Keratinocyte (primary cell): ENCODE results near the gene CFAP43. TPM values are rescaled to one million over a fixed set of nuclear protein-coding genes. Genes with fewer than 3 reads are reported as not detected.

ENCODE experiments used
- DNase-seq: peaks from one replicate; pipeline ENCODE4 v3.0.0-alpha.2; 2011; ENCODE audit warnings: low read depth, missing footprints, low spot score
- FAIRE-seq: peaks from 2 replicates; lab custom pipeline; 2011; peaks lifted over from hg19 to GRCh38; lab: Jason Lieb, UNC
- H2AFZ ChIP-seq: 2 replicates; pipeline ENCODE4 v1.6.0; 2012; ENCODE audit warnings: low read length, control low read depth, inconsistent platforms; ENCODE audit not compliant: control insufficient read depth
- H3K27ac ChIP-seq: 2 replicates; pipeline ENCODE4 v1.5.1; 2011; ENCODE audit warnings: low read length; ENCODE audit not compliant: control insufficient read depth, insufficient read depth
- H3K27me3 ChIP-seq: 3 replicates; pipeline ENCODE4 v1.6.0; 2011; ENCODE audit warnings: low read length; ENCODE audit not compliant: control insufficient read depth, insufficient read depth; ENCODE audit errors: extremely low read depth
- H3K36me3 ChIP-seq, 2 experiments: 2 replicates in 1 of 2; 3 replicates in 1 of 2; pipeline ENCODE4 v1.5.1; 2011; ENCODE audit warnings: low read length in 2 of 2, mild to moderate bottlenecking in 1 of 2; ENCODE audit not compliant: control insufficient read depth in 2 of 2, insufficient read depth in 2 of 2; ENCODE audit errors: extremely low read depth in 1 of 2
- H3K4me1 ChIP-seq: 3 replicates; pipeline ENCODE4 v1.5.1; 2011; ENCODE audit warnings: low read length; ENCODE audit not compliant: control insufficient read depth, insufficient read depth; ENCODE audit errors: extremely low read depth
- H3K4me2 ChIP-seq: 3 replicates; pipeline ENCODE4 v1.6.0; 2011; ENCODE audit warnings: low read depth, low read length; ENCODE audit not compliant: control insufficient read depth, insufficient read depth; ENCODE audit errors: extremely low read depth
- H3K4me3 ChIP-seq, 3 experiments: fragments of 200-600 bp in 1 of 3; sonication (generic) in 1 of 3; 2 replicates in 2 of 3; 3 replicates in 1 of 3; pipeline ENCODE4 v1.5.1; 2011 to 2016; ENCODE audit warnings: low read length in 3 of 3, mild to moderate bottlenecking in 3 of 3, control low read depth in 2 of 3, inconsistent platforms in 1 of 3, low read depth in 1 of 3, mixed read lengths in 1 of 3, mixed run types in 1 of 3, moderate library complexity in 1 of 3; ENCODE audit not compliant: control insufficient read depth in 2 of 3, insufficient read depth in 2 of 3; ENCODE audit errors: extremely low read depth in 1 of 3
- H3K79me2 ChIP-seq: 2 replicates; pipeline ENCODE4 v1.6.0; 2012; ENCODE audit warnings: low read length; ENCODE audit not compliant: control insufficient read depth, insufficient read depth
- H3K9ac ChIP-seq: 3 replicates; pipeline ENCODE4 v1.6.0; 2011; ENCODE audit warnings: low read length; ENCODE audit not compliant: control insufficient read depth, insufficient read depth; ENCODE audit errors: extremely low read depth
- H3K9me1 ChIP-seq: 3 replicates; pipeline ENCODE4 v1.6.0; 2011; ENCODE audit warnings: low read length; ENCODE audit not compliant: control insufficient read depth, insufficient read depth; ENCODE audit errors: extremely low read depth
- H3K9me3 ChIP-seq: 2 replicates; pipeline ENCODE4 v1.5.1; 2012; ENCODE audit warnings: low read depth, low read length; ENCODE audit not compliant: control insufficient read depth
- H4K20me1 ChIP-seq: 3 replicates; pipeline ENCODE4 v1.6.0; 2011; ENCODE audit warnings: low read length; ENCODE audit not compliant: control insufficient read depth, insufficient read depth; ENCODE audit errors: extremely low read depth
- CTCF ChIP-seq, 3 experiments: IDR thresholded peaks in 1 of 3; conservative IDR thresholded peaks in 1 of 3; optimal IDR thresholded peaks in 1 of 3; 2 replicates in 2 of 3; 3 replicates in 1 of 3; pipeline versions ENCODE3 to v1.5.1; 2011; ENCODE audit warnings: low read length in 3 of 3, mild to moderate bottlenecking in 3 of 3, moderate library complexity in 2 of 3, control low read depth in 1 of 3, inconsistent platforms in 1 of 3; ENCODE audit not compliant: insufficient read depth in 2 of 3; ENCODE audit errors: extremely low read depth in 1 of 3
- EZH2 ChIP-seq: IDR thresholded peaks from one replicate; pipeline ENCODE4 v1.6.1; 2012; ENCODE audit warnings: inconsistent platforms, mild to moderate bottlenecking, low read length, moderate library complexity
- dilution Hi-C: fragments of 300-500 bp; cut with MboI; formaldehyde crosslinking; loops from one replicate; pipeline ENCODE4 v1.7.0; 2020; ENCODE audit warnings: low sequenced_read_pairs; ENCODE audit not compliant: extremely low pct_ligation_motif_present
- polyA plus RNA-seq, 5 experiments: library from polyadenylated mRNA; depleted of rRNA in 3 of 5; stranded (reverse) in 3 of 5; stranded (forward) in 1 of 5; unstranded in 1 of 5; fragments of >200 nt; gene quantifications; 1 replicate in 1 of 5; 2 replicates in 3 of 5; 3 replicates in 1 of 5; pipeline versions ENCODE4 v1.2.1 to v1.2.3, GENCODE V29; 2011 to 2012; ENCODE audit warnings: missing spikeins in 2 of 5, low read depth in 1 of 5, low replicate concordance in 1 of 5

CFAP43 gene
- polyA plus RNA-seq, 1 donor (not counting 4 experiments of a cell fraction or from before 2014, with no cell fraction given), result 0.25 TPM

DNA sequence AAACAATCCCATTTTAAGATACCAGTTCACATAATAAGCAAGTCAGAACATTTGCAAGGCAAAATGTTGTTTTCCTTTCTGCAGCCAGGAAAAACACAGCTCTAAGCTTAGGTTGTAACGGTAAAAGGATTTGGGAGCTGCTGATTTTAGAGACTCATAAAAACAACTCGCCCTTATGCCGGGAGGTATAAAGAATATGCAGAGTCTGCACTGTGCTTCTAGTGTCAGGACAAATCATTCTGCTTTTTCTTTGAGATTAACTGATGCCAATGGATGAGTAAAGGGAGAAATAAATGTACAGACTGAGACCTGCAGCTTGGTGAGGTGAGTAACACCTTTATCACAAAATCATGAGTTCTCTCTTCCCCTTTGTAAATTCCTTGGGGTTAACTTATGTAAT, 112.2 kb downstream of the CFAP43 start:
- H3K4me3 ChIP-seq, result peak overlapping the region in 2 of 3 experiments; percentile 26 to 47
- H3K27ac ChIP-seq, result peak overlapping the region; percentile 99
- peaks cover 13% of the 10 kb centered on the region for H3K79me2 ChIP-seq
- TF ChIP-seq CTCF (optimal IDR thresholded peaks at IDR 0.05 in 1 of 3, IDR thresholded peaks at IDR 0.05 in 1 of 3, conservative IDR thresholded peaks at IDR 0.05 in 1 of 3; ENCODE audit: extremely low read depth in 1 of 3, insufficient read depth in 2 of 3, low read length in 3 of 3) (no peak), EZH2 (no peak)
- peak overlapping the region; percentile 98 for H3K4me2 ChIP-seq
- no peak overlapping the region for H2AFZ ChIP-seq
- FAIRE-seq (peak; percentile 93), DNase-seq (no peak)
- H3K9me1 ChIP-seq, result no peaks in the 10 kb centered on the region
- H3K36me3 ChIP-seq, result no peaks in the 10 kb centered on the region
- dilution Hi-C loops, result no loop called here
- H3K9me3 ChIP-seq, result no peaks in the 10 kb centered on the region
- H3K4me1 ChIP-seq, result peaks cover 67% of the 10 kb centered on the region
- peak overlapping the region; percentile 100 for H3K9ac ChIP-seq
- no peaks in the 10 kb centered on the region for H4K20me1 ChIP-seq
- H3K27me3 ChIP-seq, result no peaks in the 10 kb centered on the region

GRCh38 chr10:104117839-104118323, 114.3 kb downstream of the CFAP43 start:
- H3K27ac ChIP-seq, result peak overlapping the region; percentile 99
- DNase-seq, result no peak
- no peak overlapping the region for H2AFZ ChIP-seq
- TF ChIP-seq CTCF (optimal IDR thresholded peaks at IDR 0.05 in 1 of 3, IDR thresholded peaks at IDR 0.05 in 1 of 3, conservative IDR thresholded peaks at IDR 0.05 in 1 of 3; ENCODE audit: extremely low read depth in 1 of 3, insufficient read depth in 2 of 3, low read length in 3 of 3) (no peak), EZH2 (no peak)
- H3K4me2 ChIP-seq, result peak overlapping the region; percentile 75
- H3K4me3 ChIP-seq, result no peak overlapping the region
- peaks cover 60% of the 10 kb centered on the region for H3K4me1 ChIP-seq
- no peaks in the 10 kb centered on the region for H3K9me1 ChIP-seq
- no peaks in the 10 kb centered on the region for H3K36me3 ChIP-seq
- no peaks in the 10 kb centered on the region for H4K20me1 ChIP-seq
- H3K9me3 ChIP-seq, result no peaks in the 10 kb centered on the region
- peak overlapping the region; percentile 100 for H3K9ac ChIP-seq
- H3K27me3 ChIP-seq, result no peaks in the 10 kb centered on the region
- dilution Hi-C loops, result no loop called here
- peak; percentile 96 for FAIRE-seq
- H3K79me2 ChIP-seq, result peaks cover 9% of the 10 kb centered on the region
